ENCODE data around the gene PNMA8C.

- TF ChIP-seq, protein P1, sequence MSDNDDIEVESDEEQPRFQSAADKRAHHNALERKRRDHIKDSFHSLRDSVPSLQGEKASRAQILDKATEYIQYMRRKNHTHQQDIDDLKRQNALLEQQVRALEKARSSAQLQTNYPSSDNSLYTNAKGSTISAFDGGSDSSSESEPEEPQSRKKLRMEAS (IDR thresholded peaks at IDR 0.05) = no peak
- no peak for TF ChIP-seq EP300 (IDR thresholded peaks at IDR 0.05)
- TF ChIP-seq, protein P2, sequence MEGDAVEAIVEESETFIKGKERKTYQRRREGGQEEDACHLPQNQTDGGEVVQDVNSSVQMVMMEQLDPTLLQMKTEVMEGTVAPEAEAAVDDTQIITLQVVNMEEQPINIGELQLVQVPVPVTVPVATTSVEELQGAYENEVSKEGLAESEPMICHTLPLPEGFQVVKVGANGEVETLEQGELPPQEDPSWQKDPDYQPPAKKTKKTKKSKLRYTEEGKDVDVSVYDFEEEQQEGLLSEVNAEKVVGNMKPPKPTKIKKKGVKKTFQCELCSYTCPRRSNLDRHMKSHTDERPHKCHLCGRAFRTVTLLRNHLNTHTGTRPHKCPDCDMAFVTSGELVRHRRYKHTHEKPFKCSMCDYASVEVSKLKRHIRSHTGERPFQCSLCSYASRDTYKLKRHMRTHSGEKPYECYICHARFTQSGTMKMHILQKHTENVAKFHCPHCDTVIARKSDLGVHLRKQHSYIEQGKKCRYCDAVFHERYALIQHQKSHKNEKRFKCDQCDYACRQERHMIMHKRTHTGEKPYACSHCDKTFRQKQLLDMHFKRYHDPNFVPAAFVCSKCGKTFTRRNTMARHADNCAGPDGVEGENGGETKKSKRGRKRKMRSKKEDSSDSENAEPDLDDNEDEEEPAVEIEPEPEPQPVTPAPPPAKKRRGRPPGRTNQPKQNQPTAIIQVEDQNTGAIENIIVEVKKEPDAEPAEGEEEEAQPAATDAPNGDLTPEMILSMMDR (IDR thresholded peaks at IDR 0.05) = no peak
- TF ChIP-seq ZFP36 (IDR thresholded peaks at IDR 0.05; ENCODE audit: borderline replicate concordance, partially characterized antibody) = no peak
These were observed 37.2 kb downstream of the PNMA8C start for GRCh38 chr19:46391296-46392251.
